SK-N-SH treated with all-trans-retinoic acid at 6 μM for 48 hours (cell line): ENCODE measurements around the gene NCKAP5.

Experiments used
- ZFP3 ChIP-seq: fragments of 250-450 bp; sonication (Bioruptor Pico); IDR thresholded peaks from 2 replicates; pipeline ENCODE4 v1.5.0; 2020; ENCODE audit warnings: mild to moderate bottlenecking, moderate library complexity
- ZNF70 ChIP-seq: fragments of 450-650 bp; formaldehyde crosslinking; IDR thresholded peaks from 2 replicates; pipeline ENCODE4 v1.5.0; 2020; ENCODE audit warnings: mild to moderate bottlenecking, moderate library complexity
- TF ChIP-seq, protein P1 (sequence below): fragments of 250-450 bp; sonication (Bioruptor Pico); IDR thresholded peaks from 2 replicates; pipeline ENCODE4 v1.5.1; 2020; ENCODE audit warnings: low read depth, mild to moderate bottlenecking, moderate library complexity
- TF ChIP-seq, protein P2 (sequence below): fragments of 250-450 bp; sonication (Bioruptor Pico); IDR thresholded peaks from 2 replicates; pipeline ENCODE4 v1.8.0; 2020; ENCODE audit warnings: mild to moderate bottlenecking, moderate library complexity, borderline replicate concordance

DNA sequence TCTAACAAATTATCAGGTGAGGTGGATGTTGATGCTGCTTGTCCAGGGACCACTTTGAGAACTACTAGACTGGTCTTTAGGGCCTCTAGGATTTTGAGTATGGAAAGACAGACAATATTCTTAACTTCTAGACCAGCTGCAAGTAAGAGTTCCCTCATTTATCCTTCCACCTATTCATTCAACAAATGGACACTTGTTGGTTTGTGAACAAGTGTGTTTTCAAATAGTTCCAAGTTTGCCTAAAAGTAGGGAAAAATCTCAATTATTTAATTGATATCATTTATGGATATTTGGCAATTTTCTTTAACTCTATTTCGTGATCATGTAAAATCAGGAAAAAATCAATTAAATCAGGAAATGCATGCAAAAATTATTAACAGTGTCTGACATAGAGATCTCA, 245.4 kb downstream of the NCKAP5 start:
- TF ChIP-seq, protein P1, sequence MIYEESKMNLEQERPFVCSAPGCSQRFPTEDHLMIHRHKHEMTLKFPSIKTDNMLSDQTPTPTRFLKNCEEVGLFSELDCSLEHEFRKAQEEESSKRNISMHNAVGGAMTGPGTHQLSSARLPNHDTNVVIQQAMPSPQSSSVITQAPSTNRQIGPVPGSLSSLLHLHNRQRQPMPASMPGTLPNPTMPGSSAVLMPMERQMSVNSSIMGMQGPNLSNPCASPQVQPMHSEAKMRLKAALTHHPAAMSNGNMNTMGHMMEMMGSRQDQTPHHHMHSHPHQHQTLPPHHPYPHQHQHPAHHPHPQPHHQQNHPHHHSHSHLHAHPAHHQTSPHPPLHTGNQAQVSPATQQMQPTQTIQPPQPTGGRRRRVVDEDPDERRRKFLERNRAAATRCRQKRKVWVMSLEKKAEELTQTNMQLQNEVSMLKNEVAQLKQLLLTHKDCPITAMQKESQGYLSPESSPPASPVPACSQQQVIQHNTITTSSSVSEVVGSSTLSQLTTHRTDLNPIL (CRISPR knock-in tag) = no peak
- no peak for TF ChIP-seq ZNF70 (CRISPR knock-in tag)
- no peak for TF ChIP-seq ZFP3 (CRISPR knock-in tag)
- TF ChIP-seq, protein P2, sequence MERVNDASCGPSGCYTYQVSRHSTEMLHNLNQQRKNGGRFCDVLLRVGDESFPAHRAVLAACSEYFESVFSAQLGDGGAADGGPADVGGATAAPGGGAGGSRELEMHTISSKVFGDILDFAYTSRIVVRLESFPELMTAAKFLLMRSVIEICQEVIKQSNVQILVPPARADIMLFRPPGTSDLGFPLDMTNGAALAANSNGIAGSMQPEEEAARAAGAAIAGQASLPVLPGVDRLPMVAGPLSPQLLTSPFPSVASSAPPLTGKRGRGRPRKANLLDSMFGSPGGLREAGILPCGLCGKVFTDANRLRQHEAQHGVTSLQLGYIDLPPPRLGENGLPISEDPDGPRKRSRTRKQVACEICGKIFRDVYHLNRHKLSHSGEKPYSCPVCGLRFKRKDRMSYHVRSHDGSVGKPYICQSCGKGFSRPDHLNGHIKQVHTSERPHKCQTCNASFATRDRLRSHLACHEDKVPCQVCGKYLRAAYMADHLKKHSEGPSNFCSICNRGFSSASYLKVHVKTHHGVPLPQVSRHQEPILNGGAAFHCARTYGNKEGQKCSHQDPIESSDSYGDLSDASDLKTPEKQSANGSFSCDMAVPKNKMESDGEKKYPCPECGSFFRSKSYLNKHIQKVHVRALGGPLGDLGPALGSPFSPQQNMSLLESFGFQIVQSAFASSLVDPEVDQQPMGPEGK (CRISPR knock-in tag) = no peak
